ENCODE data around the gene ACTMAP.
"Not testable (repeated sequence)": the region's sequence is repeated elsewhere in the genome, so short reads cannot be mapped to it uniquely, and the experiment has no call there.

ACTMAP gene, protein sequence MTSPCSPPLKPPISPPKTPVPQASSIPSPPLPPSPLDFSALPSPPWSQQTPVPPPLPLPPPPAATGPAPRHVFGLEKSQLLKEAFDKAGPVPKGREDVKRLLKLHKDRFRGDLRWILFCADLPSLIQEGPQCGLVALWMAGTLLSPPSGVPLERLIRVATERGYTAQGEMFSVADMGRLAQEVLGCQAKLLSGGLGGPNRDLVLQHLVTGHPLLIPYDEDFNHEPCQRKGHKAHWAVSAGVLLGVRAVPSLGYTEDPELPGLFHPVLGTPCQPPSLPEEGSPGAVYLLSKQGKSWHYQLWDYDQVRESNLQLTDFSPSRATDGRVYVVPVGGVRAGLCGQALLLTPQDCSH

DNA sequence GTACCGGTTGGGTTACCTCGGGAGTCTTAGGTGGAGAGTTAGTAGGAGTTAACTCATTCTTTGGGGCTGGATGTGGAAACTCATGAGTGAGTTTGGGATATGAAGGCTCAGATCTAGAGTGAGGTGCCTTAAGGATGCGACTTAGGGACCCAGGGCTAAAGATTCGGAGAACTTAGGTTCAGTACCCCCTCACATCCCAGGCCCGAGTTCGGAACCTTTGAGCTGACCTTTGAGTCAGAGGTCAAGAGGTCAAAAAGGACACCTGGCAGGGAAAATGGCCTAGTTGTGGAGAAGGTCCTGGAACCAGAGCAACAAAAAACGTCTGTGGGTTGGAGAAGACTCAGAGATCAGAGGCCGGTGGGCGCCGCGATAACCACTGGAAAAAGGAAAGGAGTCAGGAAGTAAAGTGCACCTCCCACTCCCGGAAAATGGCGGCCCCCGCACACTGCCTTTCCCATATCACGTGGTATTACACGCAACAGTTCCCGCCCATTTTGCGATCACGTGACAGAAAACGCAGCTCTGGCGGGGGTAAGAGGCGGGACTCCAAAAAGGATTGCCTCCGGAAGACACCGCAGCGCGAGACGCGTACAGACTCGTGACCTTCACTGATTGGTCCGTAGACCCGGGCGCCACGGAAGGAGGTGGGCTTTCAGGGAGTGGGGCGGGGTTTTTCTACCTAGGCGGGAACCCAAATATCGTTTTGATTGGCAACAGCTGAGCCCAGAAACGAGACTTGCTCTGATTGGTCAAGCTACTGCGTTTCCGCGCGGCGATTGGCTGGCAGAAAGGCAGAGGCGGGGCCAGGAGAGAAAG is at the start of gene ACTMAP:
ACTMAP (minus strand) TSS at position 420 of the 816 bp plus-strand sequence. CDS start 674 bp downstream, outside the sequence.
- peak; percentile 96 for ATAC-seq

GRCh38 chr19:40799558-40800338 is 49.5 kb upstream of the ACTMAP start:
- Mint-ChIP-seq H3K27ac (peak overlapping the region; percentile 99), H3K4me3 (peak overlapping the region; percentile 94), H3K36me3 (peaks cover 44% of the 10 kb centered on the region), H3K9me3 (no peaks in the 10 kb centered on the region), H3K27me3 (no peaks in the 10 kb centered on the region), H3K4me1 (peaks cover 76% of the 10 kb centered on the region)
- ATAC-seq = peak; percentile 2

More for the DNA sequence above, at the start of gene ACTMAP:
- peaks cover 33% of the 10 kb centered on the region for H3K36me3 Mint-ChIP-seq
- no peaks in the 10 kb centered on the region for H3K9me3 Mint-ChIP-seq
- peaks cover 50% of the 10 kb centered on the region for H3K4me1 Mint-ChIP-seq
- no peaks in the 10 kb centered on the region for H3K27me3 Mint-ChIP-seq
- peak within 1 kb of the TSS; percentile 96 for H3K27ac Mint-ChIP-seq
- peak within 1 kb of the TSS; percentile 92 for H3K4me3 Mint-ChIP-seq

- Mint-ChIP-seq H3K4me1 (peaks cover 67% of the 10 kb centered on the region), H3K27ac (peak within 1 kb of the TSS; percentile 99), H3K9me3 (no peaks in the 10 kb centered on the region), H3K36me3 (peaks cover 37% of the 10 kb centered on the region), H3K4me3 (peak within 1 kb of the TSS; percentile 94), H3K27me3 (no peaks in the 10 kb centered on the region)
- ATAC-seq = peak; percentile 90
Observed at GRCh38 chr19:40798683-40799557, 48.6 kb upstream of the ACTMAP start, which contains the start of gene EGLN2. EGLN2 (plus strand) TSS chr19:40799191; CDS start chr19:40800573, 1,382 bp downstream.

GRCh38 chr19:40797963-40798682 is 47.8 kb upstream of the ACTMAP start:
- peaks cover 59% of the 10 kb centered on the region for H3K4me1 Mint-ChIP-seq
- peaks cover 37% of the 10 kb centered on the region for H3K36me3 Mint-ChIP-seq
- H3K27ac Mint-ChIP-seq = peak overlapping the region; percentile 99
- H3K27me3 Mint-ChIP-seq = no peaks in the 10 kb centered on the region
- ATAC-seq = peak; percentile 68
- H3K9me3 Mint-ChIP-seq = no peaks in the 10 kb centered on the region
- H3K4me3 Mint-ChIP-seq = peak overlapping the region; percentile 94

DNA sequence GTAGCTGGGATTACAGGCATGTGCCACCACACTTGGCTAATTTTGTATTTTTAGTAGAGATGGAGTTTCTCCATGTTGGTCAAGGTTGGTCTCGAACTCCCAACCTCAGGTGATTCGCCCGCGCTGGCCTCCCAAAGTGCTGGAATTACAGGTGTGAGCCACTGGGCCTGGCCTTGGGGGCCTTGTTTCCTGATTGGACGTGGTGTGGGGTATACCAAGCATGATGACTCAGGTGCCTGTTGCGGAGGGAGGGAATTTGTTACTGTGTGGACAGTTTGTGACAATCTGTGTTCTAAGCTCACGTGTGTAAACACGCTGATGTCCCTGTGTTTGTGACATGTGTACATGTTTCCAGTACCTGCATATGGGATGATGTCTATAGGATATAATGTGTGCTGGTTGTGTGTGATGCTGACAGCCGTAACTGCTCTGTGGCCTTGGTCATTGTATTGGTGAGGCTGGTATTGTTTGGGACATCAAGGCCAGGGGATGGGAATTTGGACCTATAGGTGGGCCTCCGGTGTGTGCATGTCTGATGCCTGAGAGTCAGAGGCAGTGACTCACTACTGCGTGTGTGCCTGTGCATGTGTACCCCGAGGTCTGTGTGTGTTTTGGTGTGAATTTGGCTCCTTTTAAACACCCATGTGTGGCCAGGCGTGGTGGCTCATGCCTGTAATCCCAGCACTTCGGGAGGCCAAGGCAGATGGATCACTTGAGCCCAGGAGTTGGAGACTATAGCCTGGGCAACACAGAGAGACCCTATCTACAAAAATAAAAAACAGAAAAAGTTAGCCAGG is 47.1 kb upstream of the ACTMAP start:
- ATAC-seq = no peak
- no peaks in the 10 kb centered on the region for H3K9me3 Mint-ChIP-seq
- H3K27me3 Mint-ChIP-seq = no peaks in the 10 kb centered on the region
- H3K36me3 Mint-ChIP-seq = peaks cover 39% of the 10 kb centered on the region
- peak overlapping the region; percentile 94 for H3K4me3 Mint-ChIP-seq
- H3K27ac Mint-ChIP-seq = peak overlapping the region; percentile 99
- peaks cover 54% of the 10 kb centered on the region for H3K4me1 Mint-ChIP-seq

DNA sequence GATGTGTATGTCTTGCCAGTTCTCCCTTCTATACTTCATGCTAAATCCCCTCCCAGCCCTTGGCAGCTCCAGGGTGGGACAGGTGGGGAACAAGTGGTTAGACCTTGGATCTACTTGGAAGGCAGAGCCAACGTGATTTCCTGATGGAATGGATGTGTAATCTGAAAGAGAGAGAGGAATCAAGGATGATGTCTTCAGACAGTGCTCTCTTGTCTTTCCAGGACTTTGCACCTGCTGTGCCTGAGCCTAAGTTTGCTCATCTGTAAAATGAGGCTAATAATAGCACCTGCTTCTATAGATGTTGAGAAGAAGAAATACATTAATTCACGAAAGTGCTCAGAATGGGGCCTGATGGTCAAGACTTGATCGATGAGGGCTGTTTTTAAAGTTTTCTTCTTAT is 41.7 kb upstream of the ACTMAP start:
- H3K9me3 Mint-ChIP-seq = no peaks in the 10 kb centered on the region
- H3K27ac Mint-ChIP-seq = peak overlapping the region; percentile 53
- no peak for ATAC-seq
- peaks cover 39% of the 10 kb centered on the region for H3K4me1 Mint-ChIP-seq
- H3K4me3 Mint-ChIP-seq = no peak overlapping the region
- peaks cover 57% of the 10 kb centered on the region for H3K36me3 Mint-ChIP-seq
- H3K27me3 Mint-ChIP-seq = no peaks in the 10 kb centered on the region

- H3K9me3 Mint-ChIP-seq = no peaks in the 10 kb centered on the region
- ATAC-seq = no peak
- H3K27ac Mint-ChIP-seq = peak overlapping the region; percentile 53
- no peak overlapping the region for H3K4me3 Mint-ChIP-seq
- no peaks in the 10 kb centered on the region for H3K27me3 Mint-ChIP-seq
- H3K36me3 Mint-ChIP-seq = peaks cover 58% of the 10 kb centered on the region
- H3K4me1 Mint-ChIP-seq = peaks cover 39% of the 10 kb centered on the region
Observed at GRCh38 chr19:40791349-40791748, 41.1 kb upstream of the ACTMAP start.

- H3K4me1 Mint-ChIP-seq = peaks cover 41% of the 10 kb centered on the region
- peaks cover 68% of the 10 kb centered on the region for H3K36me3 Mint-ChIP-seq
- H3K27ac Mint-ChIP-seq = peak overlapping the region; percentile 59
- ATAC-seq = no peak
- H3K27me3 Mint-ChIP-seq = no peaks in the 10 kb centered on the region
- H3K9me3 Mint-ChIP-seq = no peaks in the 10 kb centered on the region
- no peak overlapping the region for H3K4me3 Mint-ChIP-seq
Observed at GRCh38 chr19:40786060-40787037, 36.1 kb upstream of the ACTMAP start.

DNA sequence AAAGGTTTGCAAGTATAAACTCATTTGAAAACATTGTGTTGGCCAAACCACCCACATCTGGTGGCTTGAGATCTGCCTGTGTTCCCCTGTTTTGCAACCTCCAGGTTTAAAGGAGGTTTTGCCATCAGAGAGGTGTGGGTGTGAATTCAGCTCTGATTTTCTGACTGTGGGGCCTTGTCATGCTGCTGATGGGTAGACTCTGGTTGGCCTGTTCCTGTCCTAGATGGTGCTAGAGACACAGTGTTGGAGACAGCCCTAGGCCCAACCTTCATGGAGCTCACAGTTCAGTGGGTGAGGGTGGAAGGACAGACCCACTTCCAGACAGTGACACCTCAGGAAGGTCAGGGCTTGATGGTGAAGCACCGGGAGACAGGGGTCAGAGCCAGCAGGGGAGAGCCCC is 35.2 kb upstream of the ACTMAP start:
- H3K27ac Mint-ChIP-seq = peak overlapping the region; percentile 59
- H3K36me3 Mint-ChIP-seq = peaks cover 71% of the 10 kb centered on the region
- H3K4me1 Mint-ChIP-seq = peaks cover 45% of the 10 kb centered on the region
- H3K27me3 Mint-ChIP-seq = no peaks in the 10 kb centered on the region
- ATAC-seq = no peak
- H3K4me3 Mint-ChIP-seq = no peak overlapping the region
- no peaks in the 10 kb centered on the region for H3K9me3 Mint-ChIP-seq

- ATAC-seq, H3K27me3 Mint-ChIP-seq, H3K4me3 Mint-ChIP-seq, H3K9me3 Mint-ChIP-seq, H3K27ac Mint-ChIP-seq: not testable (repeated sequence)
- Mint-ChIP-seq H3K4me1 (peaks cover 46% of the 10 kb centered on the region), H3K36me3 (peaks cover 68% of the 10 kb centered on the region)
Observed at GRCh38 chr19:40784146-40784545, 33.9 kb upstream of the ACTMAP start.

DNA sequence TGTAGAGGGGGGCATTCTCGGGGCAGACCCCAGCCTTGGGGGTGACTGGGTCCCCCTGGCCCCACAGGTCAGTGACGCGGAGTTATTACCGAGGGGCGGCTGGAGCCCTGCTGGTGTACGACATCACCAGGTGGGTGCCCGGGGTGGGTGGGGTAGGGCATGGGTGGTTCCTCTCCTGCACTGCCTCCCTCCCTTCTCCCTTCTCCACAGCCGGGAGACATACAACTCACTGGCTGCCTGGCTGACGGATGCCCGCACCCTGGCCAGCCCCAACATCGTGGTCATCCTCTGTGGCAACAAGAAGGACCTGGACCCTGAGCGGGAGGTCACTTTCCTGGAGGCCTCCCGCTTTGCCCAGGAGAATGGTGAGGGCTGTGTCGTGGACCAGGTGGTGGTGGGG is 33.4 kb upstream of the ACTMAP start:
- no peak for ATAC-seq
- Mint-ChIP-seq H3K36me3 (peaks cover 68% of the 10 kb centered on the region), H3K27me3 (no peaks in the 10 kb centered on the region), H3K9me3 (no peaks in the 10 kb centered on the region), H3K4me3 (no peak overlapping the region), H3K4me1 (peaks cover 50% of the 10 kb centered on the region), H3K27ac (peak overlapping the region; percentile 38)

GRCh38 chr19:40781140-40781539 is 30.9 kb upstream of the ACTMAP start:
- Mint-ChIP-seq H3K4me1 (peaks cover 50% of the 10 kb centered on the region), H3K4me3 (no peak overlapping the region), H3K9me3 (no peaks in the 10 kb centered on the region), H3K27ac (peak overlapping the region; percentile 92), H3K36me3 (peaks cover 43% of the 10 kb centered on the region), H3K27me3 (no peaks in the 10 kb centered on the region)
- ATAC-seq = no peak

Measured in stimulated activated memory B cell treated with anti-CD40 and anti-IgM and Interleukin-4, amounts not matched to agents 10 μg/mL and 1 μg/mL and 100 μg/mL, for 72 hours (primary cell).